SW 1271 (cell line): ENCODE measurements around the gene USP22.
"Not testable (repeated sequence)": the region's sequence is repeated elsewhere in the genome, so short reads cannot be mapped to it uniquely, and the experiment has no call there.

Experiments used
- DNase-seq, 2 experiments: peaks; one replicate each; lab custom pipeline; 2025; lab: John Stamatoyannopoulos, UW

The USP22 gene

DNA sequence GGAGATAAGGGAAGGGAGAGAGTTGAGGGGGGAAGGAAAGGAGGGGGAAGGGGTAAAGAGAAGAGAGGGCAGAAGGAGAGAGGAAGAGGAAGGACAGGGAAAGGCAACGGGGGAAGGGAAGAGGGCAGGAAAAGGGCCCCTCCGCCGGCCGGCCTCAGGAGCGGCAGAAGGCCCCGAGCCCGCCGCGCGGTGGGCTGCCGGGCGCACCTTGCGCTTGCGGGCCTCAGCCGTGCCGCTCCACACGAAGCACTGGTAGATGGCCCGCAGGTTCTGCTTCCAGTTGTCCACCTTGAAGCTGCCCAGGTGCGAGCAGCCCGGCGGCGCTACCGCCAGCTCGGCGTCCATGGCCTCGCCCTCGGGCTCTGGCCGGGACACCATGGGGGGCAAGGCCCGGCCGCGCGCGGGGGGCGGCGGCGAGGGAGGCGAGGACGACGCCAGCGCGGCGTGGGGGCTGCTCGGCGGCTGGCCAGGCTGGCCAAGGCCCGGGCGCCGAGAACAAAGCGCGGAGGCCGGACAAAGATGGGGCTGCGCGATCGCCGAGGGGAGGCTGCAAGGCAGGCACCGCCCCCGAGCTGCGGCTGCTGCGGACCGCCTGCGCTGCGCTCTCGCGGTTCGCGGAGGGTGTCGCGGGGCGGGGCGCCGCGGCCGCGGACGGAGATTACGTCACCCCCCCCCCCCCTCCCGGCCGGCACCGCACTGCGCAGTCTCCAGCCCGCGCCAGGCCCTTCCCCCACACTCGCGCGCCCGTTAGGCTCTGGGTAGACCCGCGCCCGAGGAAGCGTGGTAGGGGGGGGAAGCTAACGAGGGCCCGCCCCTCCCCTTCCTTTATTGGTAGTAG is at the start of gene USP22:
USP22 (minus strand) TSS at position 554 of the 838 bp plus-strand sequence; CDS start at position 378, 176 bp downstream.
- DNase-seq: peak in 1 of 2 experiments; percentile 92

DNA sequence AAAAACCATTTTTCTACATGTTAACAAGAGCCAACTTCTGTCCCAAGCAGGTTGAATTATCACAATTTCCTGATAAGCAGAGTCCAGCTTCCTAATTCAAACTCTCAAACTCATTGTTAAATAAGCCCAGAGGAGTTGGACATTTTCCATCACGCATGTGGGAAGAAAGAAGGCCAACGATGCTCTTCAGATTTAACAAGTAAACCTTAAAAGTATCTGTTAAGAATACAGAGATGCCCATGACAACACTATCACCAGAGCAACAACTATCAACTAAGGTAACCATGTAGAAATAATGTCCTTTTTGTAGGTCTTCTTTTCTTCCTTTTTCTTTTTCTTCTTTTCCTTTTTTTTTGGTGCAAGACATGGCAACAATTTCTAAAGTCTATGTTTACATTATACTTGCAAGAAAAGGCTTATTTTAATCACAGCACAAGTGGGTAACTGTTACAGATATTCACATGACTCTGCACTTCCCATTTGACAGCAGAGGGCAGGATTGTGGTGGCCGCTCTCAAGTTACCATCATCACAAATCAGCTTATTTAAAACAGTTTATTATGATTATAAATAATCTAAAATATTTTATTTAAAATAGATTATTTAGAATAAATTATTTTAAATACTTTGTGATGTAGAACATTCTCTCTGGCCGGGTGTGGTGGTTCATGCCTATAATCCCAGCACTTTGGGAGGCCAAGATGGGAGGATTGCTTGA is 48.2 kb upstream of the USP22 start:
- no peak for DNase-seq

DNA sequence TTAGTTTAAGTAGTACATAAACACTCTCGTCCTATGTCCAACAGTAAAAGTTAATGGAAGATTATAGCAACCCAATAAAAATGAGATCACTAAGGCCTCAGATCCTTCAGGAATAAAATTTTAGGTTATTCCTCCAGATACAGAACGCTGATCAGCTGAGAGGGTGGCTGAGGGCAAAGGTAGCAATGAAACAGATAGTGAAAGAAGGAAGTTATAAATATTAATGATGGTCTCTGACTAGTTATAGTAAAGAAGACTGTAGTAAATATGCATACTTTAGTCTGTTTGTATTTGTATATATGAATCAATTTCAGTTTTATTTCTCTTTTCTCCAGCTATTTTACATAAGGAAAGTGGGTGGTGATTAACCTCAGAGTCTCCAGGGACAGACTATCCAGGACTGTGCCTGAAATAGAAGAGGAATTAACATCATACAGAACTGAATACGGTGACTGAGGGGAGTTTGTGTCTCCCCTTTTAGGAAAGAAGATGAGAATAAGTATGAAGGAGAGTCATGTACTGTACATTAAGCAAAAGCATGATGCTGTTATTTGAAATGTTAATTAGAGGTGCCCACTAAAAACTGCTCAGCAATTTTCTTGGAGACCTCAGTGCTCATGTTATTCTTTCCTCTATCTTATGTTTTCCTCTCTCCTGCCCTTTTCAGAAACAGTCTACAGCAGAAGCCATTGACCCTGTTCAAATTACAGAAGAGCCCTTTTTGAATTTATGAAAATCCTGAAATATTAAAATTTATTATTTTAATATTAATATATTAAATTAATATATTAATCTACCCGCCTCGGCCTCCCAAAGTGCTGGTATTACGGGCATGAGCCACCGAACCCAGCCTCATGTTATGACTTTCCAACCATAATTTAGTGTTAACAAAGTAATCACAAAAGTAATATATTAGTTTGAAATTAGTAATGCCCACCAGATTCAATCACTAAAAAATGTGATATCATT is 47.4 kb upstream of the USP22 start:
- DNase-seq: no peak

DNA sequence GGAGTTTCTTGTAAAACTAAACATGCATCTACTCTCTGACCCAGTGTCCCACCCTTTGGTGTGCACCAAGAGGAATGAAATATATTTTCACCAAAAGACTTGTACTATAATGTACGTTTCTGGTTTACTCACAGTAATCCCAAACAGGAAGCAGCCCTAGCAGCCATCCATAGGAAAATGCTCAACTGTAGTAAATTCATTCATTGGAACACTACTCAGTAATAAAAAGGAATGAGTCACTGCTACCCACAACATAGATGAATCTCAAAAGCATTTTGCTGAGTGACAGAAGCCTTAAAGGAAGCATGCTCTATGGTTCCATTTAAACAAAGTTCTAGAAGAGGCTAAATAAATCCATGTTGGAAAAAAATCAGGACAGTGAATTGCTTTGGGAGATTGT is 46.3 kb upstream of the USP22 start:
- no peak for DNase-seq

DNA sequence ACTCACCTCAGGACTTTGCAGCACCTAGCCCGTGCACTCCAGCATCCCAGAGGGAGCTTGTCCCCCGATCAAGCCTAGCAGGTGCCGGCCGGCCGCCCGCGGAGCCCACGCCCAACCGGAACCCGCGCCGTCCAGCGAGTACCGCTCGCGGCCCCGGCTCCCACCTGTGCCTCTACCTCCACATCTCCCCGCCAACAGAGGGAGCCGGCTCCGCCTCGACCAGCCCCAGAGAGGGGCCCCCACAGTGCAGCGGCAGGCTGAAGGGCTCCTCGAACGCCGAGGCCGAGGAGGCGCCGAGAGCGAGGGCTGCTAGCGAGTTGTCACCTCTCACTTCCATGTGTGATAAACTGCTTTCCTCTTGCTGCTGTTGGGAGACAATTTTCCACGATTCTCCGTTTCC is 42.9 kb upstream of the USP22 start:
- no peak for DNase-seq

DNA sequence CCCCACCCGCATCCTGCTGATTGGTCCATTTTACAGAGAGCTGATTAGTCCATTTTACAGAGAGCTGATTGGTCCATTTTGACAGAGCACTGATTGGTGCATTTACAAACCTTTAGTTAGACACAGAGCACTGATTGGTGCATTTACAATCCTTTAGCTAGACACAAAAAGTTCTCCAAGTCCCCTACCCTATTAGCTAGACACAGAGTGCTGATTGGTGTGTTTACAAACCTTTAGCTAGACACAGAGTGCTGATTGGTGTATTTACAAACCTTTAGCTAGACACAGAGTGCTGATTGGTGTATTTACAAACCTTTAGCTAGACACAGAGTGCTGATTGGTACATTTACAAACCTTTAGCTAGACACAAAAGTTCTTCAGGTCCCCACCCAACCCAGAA is 42.5 kb upstream of the USP22 start:
- DNase-seq: not testable (repeated sequence)

DNA sequence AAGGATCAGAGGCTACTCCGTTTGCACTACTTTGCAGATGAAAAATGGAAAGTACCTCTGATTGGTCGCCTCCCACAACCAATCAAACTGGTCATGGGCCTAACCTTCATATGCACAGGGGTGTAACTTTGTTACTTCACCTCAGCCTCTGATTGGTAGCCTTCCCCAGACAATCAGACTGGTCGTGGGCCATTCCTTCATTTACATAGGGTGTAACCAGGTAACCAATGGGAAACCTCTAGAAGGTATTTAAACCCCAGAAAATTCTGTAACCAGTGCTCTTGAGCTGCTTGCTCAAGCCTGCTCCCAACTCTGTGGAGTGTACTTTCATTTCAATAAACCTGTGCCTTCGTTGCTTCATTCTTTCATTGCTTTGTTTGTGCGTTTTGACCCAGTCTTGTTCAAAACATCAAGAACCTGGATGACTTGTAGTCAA is 39.2 kb upstream of the USP22 start:
- no peak for DNase-seq

DNA sequence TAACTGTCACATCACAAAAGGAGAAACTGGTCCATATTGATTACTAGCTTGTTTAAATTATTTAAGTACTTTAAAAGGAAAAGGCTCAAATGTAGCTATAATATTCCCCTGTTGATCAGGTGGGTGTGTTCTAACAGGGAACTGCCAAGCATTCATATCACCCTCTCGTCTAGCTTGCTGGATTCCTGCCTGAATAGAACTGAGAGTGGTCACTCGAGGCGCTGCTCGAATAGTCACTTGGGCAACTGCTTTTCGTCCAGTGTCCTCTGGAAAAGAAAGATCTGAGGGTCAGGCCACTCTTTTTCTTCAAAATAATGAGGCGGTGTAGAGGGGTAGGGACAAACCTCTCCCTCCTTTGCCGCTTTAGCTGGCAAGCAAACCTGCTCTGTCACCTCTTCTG is 36.4 kb upstream of the USP22 start:
- DNase-seq: no peak

DNA sequence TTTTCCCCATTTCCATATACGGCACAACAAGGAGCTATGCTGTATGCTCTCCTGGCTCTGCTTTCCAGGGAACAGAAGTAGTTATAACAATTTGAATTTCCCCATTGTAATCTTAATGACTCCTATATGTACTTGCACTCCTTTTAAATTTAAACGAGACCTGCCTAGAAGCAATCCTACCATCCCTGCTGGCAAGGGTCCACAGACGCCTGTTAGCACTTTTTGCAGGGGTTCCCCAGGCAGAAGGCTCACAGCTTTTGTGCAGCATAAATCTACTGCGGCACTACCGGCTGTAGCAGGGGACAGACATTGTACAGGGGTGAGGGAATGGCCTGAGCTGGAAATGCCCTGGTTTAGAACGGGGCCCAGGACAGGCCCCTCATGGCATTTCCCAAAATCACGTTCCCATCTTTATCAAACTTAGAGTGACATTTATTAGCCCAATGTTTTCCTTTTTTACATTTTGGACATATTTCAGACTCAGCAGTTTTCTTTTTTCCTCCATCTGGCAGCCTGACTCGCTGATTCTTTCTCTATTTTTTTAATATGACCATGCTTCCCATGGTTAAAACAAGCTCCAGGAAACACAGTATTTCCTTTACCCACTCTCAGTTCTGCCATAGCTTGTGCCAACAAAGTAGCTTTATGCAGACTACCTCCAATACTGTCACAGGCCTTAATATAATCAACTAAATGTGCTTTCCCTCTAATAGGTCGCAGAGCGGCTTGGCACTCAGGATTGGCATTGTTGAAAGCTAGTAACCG is 35.4 kb upstream of the USP22 start:
- no peak for DNase-seq

DNA sequence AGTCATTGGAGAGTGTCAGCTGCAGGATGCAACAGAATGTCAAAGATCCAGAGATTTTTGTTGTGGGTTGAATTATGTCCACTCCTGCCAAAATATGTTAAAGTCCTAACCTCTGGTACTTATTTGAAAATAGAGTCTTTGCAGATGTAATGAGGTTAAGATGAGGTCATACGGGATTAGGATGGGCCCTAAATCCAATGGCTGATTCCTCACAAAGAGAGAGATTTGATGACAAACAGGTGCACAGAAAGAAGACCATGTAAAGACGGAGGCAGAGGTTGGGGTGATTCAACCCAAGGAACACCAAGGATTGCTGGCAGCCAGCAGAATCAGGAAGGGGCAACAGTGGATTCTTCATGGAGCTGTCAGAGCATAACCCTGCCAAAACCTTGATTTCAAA is 34.5 kb upstream of the USP22 start:
- DNase-seq: no peak

DNA sequence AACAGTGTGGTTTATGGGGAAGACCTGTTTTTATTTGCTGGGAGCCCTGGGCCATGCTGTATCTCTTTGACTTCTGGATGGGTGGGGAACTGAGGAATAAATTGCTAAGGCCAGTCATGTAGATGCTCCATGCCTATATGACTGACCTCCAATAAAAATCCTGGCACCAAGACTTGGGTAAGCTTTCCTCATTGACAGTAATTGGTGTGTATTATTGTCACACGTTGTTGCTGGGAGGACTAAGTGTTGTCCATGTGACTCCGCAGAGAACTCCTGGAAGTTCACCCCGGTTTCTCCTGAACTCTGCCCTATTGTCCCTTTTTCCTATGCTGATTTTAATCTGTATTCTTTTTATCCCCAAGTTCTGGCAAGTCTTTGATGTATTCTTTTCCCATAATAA is 33.4 kb upstream of the USP22 start:
- DNase-seq: no peak

DNA sequence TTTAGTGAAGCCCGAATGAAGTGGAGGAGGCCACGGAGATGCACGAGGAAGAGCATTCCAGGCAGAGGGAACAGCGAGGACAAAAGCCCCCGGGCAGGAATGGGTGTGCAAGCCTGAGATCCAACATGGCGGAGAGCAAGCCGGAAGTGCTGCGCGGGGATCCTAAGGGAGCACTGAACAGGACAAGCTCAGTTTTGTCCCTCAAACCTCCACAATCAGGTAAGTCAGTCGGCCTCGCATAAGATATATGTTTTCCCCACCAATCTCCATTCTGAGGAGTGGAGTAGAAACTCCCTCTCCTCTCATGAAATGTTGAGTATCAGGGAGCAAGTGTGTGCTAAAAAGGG is 32.9 kb upstream of the USP22 start:
- no peak for DNase-seq

DNA sequence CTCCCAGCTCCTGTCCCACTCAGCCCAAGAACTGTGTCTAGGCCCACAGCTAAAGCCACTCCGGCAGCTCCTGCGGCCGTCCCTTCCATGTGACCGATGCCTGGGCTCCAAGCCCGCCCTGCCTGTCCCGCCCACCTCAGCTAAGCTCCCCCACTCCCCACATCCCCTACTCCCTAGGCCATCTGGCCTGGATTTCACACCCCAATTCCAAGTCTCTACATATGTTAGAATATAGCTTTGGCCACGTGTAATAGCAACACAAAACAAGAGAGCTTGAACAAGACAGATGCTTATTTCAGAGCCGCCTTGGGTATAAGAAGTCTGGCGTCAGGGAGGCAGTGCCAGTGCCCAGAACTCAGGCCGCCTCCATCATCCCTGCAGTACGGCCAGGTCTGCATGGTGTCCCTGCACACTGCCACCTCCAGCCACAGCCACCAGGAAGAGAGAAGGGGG is 30.0 kb upstream of the USP22 start:
- DNase-seq: no peak

DNA sequence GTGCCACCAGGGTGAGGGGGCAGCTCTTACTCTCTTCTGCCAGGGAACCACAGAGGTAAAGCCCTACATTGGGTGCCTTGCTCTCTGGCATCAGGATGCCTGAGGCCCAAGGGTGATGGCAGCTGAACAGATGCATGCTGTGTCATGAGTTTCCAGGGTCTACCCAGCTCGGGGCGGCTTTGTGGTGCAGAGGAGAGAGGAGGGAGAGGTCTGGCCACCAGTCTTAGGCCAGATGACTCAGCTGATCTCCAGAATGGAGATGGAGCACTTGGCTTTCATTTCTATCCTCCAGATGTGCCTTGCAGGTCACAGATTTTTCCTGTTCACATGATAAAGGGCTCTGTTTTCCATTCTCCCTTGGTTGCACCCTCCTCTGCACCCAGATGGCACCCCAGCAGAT is 23.6 kb upstream of the USP22 start:
- DNase-seq: no peak

DNA sequence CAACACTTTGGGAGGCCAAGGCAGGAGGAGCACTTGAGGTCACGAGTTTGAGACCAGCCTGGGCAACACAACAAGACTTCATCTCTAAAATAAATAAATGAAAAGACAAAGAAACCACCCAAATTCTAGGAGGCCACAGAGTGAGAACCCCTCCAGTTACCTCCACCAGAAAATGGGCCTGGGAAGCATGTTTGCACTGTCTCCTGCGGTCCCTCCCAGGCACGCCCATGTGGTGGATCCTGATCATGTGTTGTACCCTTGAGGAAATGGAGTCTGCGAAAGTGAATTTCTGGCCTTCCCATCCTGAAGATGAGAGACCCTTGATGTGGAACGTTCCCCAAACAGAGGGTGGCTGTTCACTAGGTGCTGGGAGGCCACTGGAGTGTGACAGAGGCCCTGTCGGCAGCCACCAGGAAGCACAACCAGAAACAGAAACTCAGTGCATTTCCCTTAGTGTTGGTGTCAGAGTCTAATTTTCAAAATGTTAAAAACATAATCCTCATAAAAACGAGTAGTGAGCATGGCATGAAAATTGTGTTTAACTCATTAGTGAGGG is 19.2 kb upstream of the USP22 start:
- DNase-seq: no peak

DNA sequence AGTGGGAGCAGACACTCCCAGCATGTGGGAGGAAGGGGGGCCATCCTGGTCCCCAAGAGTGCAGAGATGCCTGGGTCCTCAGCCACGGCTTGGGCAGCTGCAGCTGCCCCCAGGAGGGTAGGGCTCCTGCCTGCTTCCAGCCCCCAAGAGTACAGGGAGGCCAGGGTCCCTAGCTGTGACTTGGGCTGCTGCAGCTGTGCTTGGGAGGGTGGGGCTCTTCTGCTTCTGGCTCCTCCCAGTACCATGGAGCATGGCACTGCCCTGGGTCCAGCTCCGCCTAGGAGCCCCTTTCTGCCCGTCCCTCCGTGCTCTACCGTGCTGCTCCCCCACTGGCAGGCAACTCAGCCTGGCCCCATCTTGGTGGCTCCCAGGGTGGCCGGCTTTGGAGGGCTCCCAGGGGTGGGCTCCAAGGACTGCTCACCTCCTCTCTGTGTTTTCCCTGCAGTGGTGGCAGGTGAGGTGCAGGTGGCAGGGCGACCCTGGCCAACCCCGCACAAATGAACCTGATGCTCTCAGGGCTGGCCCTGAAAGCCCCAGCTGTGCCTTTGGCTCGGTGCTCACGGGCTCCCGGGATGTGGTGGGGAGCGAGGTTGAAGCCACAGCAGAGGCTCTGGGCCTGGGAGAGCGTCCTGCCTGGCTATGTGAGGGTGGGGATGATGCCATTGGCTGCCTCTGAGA is 18.5 kb upstream of the USP22 start:
- DNase-seq: no peak

DNA sequence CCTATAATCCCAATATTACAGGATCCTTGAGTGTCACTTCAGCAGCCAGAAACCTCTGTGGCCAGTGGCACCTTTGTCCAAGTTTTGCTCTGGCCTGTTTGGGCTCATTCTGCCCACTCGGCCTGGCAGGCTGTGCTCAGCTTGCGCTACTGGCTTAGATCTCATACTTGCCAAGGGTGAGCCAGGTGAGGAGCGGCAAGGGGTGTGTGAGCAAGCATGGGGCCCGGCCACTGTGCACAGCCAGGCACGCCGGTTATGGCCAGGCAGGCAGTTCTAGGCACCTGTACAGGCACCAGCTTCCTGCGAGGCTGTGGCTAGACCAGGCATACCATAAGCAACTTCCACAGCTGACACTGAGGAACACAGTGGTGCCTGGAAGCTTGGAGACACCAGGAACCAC is 16.9 kb upstream of the USP22 start:
- DNase-seq: no peak

DNA sequence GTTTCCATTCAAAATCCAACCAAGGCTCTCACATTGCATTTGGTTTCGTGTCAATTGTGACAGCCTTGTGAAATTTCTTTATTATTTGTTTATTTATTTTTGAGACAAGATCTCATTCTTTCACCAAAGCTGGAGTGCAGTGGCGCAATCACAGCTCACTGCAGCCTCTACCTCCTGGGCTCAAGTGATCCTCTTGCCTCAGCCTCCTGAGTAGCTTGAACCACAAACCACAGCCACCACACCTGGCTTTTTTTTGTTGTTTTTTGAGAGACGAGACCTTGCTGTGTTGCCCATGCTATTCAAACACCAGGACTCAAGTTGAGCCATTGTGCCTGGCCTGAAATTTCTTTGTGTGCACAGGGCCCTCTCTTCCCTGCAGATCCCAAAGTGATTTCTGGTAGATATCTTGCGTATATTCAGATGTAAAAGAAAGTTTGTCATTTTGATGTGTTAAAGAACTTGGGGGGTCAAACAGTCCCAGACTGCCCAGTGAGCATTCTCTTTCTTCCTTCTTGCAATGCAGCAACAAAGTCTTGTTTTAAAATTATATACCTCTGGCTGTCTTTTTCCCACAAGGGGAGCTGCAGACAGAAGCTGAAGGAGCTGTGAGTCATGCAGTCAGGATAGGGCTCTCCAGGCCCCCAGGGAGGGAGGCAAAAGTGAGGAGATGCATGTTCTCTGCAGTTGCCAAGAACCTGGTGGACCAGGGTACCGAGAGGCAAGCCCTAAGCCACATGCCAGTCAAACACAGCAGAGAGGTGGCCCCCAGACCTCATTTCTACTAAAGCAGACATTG is 15.5 kb upstream of the USP22 start:
- DNase-seq: no peak

DNA sequence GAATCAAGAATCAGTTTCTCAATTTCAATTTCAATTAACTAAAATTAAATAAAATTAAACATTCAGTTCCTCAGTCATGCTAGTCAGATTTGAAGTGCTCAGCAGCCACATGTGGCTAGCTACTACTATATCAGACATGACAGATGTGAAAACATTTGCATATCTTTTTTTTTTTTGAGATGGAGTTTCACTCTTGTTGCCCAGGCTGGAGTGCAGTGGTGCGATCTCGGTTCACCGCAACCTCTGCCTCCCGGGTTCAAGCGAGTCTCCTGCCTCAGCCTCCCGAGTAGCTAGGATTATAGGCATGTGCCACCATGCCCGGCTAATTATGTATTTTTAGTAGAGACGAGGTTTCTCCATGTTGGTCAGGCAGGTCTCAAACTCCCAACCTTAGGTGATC is 10.2 kb upstream of the USP22 start:
- DNase-seq: not testable (repeated sequence)

DNA sequence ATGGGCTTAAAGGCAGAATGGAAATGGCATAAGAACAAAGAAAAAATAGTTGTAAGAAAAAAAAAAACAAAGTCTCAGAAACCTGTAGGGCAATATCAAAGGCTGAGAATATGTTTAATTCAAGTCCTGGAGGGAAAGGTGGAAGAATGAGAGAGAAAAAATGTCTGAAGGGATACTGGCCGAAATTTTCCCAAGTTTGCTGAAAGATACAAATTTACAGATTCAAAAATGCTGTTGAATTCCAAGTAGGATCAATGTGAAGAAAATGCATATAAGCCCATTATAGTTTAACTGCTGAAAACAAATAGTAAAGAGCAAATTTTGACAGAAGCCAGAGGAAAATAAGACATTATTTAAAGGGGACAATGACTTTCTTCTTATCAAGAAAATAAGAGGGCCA is 6.6 kb upstream of the USP22 start:
- no peak for DNase-seq
